ENCODE data around the gene MDP1.

MDP1 gene

DNA sequence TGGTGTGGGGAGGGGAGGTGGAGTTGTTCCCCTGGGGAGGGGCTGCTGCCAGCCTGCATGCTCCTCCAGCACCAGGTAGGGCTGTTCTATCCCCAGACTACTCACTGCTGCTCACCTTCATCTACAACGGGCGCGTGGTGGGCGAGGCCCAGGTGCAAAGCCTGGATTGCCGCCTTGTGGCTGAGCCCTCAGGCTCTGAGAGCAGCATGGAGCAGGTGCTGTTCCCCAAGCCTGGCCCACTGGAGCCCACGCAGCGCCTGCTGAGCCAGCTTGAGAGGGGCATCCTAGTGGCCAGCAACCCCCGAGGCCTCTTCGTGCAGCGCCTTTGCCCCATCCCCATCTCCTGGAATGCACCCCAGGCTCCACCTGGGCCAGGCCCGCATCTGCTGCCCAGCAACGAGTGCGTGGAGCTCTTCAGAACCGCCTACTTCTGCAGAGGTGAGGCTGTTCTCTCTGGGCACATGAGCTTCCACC is 51.3 kb downstream of the MDP1 start:
- H3K4me3 ChIP-seq (ENCODE audit: low read depth, low read length): no peak overlapping the region
- TF ChIP-seq CTCF (IDR thresholded peaks at IDR 0.05; ENCODE audit: borderline replicate concordance, insufficient read depth, low read depth, low read length): no peak
